Astrocyte of the hippocampus (primary cell): ENCODE results near the gene TBC1D19.
A peak's percentile ranks its signal among the peaks of the same experiment; 100 is the strongest.
"Not testable (repeated sequence)": the region's sequence is repeated elsewhere in the genome, so short reads cannot be mapped to it uniquely, and the experiment has no call there.

Experiments used
- DNase-seq: peaks from one replicate; pipeline ENCODE4 v3.0.0; 2011; ENCODE audit warnings: low read depth, low spot score

The TBC1D19 gene

DNA sequence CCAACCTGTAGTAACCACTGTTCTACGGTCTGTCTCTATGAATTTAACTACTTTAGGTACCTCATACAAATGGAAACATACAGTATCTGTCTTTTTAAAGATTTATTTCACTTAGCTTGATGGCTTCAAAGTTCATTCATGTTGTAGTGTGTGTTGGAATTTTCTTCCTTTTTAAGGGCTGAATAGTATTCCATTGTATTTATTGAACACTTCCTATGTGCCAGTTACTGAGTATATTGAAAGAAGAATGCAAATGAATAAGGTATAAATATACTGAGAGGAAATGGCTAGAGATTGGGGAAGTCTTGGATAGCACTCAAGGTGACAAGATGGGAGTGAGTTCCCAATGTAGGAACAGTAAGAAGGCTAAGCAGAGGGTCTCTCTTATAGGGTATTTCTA lies 17.3 kb downstream of the TBC1D19 start:
- no peak for DNase-seq

DNA sequence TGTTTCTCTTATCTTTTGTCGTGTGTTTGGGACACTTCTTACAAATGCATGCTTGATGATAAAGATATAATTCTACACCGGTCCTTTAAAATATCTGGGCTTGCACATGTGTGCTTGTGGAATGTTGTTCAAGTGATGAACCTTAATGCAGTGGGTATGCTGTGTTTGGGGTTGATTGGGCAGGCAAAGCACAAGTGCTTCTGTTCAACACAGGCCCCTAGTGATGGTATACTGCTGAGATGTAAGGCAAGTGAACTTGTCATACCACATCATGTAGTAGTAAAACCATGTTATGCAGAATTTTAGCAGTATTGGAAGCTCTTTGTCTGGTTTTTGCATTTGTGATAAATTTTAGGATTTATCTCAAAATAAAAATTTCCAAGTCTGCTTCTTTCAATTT lies 23.9 kb downstream of the TBC1D19 start:
- no peak for DNase-seq

DNA sequence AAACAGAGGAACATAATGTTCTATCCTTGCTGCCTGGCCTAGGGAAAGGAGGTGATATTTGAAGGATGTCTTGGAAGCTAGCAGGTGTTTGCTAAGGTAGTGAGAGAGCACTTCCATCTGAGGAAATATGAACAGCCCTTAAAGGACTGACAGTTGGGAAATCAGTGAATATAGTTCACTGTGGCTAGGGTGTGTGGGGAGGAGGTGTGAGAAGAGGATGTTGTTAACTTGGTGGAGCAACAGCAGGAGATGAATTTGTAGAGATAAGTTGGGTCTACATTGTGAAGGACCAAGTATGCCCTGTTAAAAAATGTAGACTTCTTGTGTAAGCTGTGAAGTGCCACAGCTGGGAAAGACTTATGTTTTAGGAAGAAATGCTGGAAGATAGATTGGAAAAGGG lies 25.5 kb downstream of the TBC1D19 start:
- DNase-seq = no peak

DNA sequence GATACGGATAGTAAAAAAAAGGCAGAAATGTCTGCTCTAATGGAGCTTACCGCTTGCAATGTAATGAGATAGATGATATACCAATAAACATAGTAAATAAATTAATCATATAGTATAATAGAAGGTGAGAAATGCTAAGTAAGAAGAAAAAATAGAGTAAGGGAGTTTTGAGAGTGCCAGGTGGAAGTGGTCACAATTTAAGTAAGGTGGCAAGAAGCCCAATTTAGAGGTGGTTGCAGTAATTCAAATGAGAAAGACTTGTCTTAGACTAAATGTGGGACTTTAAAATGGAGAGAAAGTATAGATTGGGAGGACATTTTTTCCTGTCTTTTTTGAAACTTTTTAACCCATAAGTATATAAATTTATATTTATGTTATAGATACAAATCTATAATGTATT lies 26.0 kb downstream of the TBC1D19 start:
- no peak for DNase-seq

DNA sequence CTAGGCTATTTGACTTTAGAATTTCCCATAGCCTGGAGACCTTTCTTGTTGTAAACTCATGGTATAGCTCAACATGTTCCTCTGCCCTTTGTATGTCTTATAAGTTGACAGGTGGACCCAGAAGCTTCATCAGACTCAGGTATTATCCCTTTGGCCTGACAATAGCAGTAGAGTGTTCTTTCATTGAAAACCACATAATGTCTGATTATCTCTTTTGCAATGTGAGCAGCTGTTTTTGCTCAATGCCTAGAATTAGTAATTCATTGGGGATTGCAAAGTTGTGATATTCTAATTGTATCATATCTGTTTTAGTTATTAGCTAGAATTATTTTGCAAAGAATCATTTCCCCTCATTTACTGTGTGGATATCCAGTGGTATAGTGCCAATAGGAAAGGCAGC lies 27.5 kb downstream of the TBC1D19 start:
- DNase-seq = no peak

DNA sequence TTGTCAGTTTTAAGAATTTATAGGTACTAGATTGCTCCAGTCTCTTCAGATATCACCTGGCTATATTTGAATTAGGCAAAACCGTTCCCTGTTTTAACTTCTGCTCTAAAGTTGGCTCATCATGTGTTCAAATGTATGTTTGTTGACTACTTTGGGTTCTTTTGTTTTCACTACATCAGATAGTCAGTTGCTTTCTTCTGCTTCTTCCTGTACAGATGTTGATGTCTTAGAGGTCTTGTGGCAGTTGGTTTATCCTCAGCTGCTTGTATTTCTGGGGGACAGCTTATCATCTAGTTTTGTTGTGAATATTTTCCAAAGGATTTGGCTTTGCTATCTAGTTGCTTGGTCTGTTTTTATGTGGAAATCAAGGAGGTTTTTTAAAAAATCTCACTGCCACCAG lies 28.0 kb downstream of the TBC1D19 start:
- no peak for DNase-seq

DNA sequence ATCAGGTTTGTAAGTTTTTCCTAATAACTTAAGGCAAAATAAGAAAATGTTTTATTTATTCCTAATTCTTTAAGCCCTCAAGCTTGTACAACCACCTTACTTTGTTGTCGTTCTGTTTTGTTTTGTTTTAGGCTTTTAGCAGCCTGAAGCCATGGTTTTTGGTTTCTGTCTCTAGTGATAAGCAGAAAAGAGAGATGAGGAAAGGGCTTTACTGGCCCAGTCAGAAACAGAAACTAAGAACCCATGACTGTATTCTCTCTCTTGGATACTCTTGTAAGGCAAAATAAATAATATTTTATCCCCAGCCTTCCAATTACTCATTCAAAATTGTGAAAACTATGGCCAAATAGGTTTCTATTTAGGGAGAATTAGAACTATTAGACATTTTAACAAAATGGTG lies 29.4 kb downstream of the TBC1D19 start:
- no peak for DNase-seq

DNA sequence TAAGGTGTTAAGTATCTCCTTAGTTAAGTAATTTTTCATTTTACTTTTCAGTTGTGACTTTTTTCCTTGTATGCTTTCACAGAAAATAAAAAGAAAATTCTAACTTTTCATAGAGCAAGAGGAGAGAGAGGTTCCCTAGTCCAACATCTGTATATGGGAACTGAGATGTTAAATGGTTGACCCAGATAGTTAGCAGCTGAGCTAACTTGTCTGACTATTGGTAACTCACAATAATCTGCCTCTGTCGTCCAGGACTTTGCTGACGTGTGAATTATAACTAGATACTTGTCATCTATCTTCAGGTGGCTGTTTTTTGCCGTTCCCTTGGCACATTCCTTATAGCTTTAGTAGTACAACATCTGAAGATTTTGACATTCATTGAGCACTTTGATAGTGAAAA lies 29.9 kb downstream of the TBC1D19 start:
- no peak for DNase-seq

DNA sequence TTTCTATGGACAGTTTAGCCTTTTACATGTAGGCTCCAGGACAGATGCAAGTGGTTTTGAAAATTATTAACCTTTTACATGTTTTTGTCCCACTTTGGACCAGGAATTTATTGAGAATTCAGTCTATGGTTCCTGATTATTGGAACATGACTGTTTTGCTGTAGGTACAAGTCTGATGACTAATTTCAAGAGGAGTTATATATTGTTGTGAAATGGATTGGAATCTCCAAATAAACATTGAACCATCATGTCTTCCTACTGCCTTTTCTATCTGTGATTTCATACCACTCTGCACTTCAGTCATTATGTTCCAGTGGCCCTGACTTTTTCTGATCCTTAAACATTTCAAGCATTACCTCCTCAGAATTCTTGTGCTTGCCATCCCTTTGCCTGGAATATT lies 35.9 kb downstream of the TBC1D19 start:
- DNase-seq = no peak

DNA sequence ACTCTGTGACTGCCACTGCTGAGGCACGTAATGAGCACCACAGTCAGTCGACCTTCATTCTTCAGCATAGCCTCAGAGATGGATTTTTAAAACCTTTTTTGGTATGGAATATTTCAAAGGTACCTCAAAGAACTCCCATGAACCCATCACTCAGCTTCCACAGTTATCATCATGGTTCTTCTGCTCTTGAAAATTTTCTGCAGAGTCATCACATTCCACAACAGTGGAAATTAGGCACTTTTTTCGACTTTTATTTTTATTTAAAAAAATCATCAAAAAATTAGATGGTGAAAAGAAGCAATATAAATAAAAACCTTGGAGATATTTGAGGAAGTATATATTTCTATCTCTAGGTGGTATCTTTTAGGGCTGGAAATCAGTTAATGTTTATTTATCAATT lies 37.5 kb downstream of the TBC1D19 start:
- no peak for DNase-seq

DNA sequence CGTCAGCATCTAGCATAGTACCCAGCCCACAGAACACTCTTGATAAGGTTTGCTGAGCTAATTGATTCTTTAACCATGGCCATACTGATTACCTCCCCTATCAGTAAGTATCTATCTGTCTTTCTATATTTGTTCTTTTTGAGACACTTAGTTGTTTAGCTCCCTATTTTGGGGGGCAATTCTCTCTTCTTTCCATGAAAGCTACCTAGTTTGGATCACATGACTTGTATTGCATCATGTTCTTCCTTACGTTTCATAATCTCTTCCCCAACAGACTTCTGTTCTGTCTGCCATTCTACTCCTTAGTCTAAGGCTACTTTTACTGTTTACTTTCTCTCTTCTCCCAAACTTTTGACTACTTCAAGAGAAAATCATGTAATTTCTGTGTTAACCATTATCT lies 39.0 kb downstream of the TBC1D19 start:
- DNase-seq = no peak

DNA sequence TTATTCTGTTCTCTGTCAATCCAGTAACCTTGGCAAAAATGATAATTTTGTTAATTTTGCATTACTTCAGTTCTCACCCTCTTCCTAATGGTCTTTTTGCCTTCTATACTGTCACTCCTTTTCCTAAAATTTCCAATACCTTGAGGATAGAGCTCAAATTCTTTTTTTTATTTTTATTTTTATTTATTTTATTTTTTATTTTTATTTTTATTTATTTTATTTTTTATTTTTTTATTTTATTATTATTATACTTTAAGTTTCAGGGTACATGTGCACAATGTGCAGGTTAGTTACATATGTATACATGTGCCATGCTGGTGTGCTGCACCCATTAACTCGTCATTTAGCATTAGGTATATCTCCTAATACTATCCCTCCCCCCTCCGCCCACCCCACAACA lies 42.8 kb downstream of the TBC1D19 start:
- not testable (repeated sequence) for DNase-seq

DNA sequence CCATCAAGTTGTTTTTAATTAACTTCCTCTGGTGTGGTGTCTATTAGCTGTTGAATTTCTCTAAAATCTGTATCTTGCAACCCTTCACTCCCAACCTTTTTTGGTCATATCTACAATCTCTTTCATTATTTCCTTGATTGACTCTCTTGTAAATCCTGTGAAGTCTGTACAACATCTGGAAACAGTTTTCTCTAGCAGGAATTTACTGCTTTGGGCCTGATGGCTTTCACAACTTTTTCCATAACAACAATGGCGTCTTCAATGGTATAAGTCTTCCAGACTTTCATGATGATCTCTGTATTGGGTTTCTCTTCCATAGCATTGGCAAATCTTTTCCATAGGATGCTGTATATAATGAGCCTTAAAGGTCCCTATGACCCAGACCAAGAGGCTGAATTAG lies 49.0 kb downstream of the TBC1D19 start:
- no peak for DNase-seq

DNA sequence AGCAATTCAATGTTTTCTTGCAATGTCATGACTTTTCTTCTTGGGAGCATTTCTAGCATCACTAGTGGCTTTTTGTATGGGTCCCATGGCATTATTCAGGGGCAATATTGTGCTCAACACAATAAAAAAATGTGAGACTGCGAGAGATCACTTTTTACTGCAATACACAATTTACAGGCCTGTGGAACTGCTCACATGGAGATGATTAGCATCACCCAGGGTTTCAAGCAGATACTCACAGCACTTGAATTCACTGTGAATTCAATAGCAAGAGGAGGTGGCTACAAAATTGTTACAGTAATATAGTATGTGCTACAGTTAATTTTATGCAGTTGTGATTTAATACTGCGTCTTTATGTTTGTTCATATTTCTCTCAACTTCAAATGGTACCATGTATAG lies 50.4 kb downstream of the TBC1D19 start:
- DNase-seq = no peak

DNA sequence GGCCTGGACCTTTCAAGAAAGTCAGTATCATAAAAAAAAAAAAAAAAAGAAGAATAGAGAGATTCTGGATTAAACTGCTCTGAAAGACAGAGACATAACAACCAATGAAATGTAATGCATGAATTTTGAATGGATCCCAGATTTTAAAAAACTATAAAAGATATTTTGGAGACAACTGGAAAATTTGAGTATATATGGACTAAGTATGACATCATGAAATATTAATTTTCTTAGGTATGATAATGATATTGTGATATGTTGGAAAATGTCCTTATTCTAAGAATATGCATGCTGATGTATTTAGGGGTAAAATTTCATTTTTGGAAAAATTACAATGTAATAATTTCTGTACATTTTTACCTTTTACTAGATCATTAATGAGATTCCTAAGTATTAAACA lies 52.6 kb downstream of the TBC1D19 start:
- no peak for DNase-seq

DNA sequence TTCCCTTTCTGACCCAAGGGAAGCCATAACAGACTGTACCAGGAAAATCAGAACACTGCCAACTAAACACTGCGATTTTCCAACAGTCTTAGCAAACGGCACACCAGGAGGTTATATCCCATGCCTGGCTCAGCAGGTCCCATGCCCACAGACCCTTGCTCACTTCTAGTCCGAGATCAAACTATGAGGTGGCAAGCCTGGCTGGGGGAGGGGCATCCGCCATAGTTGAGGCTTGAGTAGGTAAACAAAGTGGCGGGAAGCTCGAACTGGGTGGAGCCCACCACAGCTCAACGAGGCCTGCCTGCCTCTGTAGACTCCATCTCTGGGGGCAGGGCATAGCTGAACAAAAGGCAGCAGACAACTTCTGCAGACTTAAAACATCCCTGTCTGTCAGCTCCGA lies 56.8 kb downstream of the TBC1D19 start:
- DNase-seq = not testable (repeated sequence)

DNA sequence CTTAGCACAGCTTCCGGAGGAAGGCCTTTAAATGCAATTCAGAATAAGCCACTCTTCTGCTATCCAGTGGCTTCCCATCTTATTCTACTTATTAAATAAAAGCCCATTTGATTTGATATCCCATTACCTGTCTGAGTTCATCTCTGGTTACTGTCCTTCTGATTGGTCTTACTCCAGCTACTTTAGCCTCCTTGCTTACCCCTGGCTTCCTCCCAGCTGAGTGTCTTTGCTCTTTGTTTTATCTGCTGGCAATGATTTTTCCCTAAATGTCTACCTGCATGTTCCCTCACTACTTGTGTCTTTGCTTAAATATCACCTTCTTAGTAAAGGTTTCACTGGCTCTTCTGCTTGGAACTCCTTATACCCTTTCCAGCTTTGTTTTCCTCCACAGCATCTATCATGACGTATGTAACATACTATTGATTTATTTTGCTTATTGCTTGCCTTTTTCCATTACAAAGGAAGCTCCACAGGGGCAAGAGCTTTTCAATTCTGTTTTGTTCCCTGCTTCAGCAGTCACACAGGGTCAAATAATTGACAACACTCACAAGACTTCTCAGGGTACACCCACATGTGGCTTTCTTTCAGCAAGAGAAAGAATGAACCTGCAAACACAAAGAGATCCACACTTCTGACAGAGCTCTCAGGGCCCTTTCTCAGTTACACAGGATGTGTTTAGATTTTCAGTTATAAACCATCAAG lies 63.8 kb downstream of the TBC1D19 start:
- no peak for DNase-seq

DNA sequence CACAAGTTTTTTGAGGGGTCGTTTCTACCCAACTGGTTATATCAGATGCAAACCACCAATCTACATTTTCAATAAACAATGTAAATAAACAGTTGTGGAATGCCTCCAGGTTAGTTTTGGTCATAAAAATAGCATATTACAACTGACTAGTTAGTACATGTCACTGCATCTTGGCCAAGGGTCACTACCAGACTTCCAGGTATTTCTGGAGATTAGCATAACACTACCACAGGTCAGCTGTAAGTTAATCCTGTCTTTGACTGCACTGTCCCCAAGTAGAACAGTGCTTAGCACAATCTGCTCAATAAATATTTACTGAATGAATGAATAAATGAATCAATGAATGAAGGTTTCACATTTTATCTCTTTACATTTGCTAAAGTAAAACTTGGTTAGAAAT lies 64.4 kb downstream of the TBC1D19 start:
- peak; percentile 4 for DNase-seq

DNA sequence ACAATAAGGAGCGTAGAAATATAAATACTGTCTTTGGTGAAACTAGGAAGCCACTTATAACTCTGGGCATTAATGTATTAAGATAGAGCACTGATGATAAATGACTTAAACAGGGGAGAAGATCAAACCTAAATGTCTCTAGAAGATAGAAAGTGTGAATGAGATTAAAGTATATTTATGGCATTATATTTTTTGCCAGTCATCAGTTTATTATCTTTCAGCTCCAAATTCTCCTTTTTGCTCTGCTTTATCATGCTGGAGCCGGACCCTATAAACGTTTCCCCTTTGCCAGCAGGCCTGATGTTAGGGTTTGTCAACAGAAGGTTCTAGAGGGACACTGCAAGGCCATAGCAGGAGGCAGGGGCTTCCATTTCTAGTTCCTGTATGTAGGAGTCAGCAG lies 76.4 kb downstream of the TBC1D19 start:
- no peak for DNase-seq

DNA sequence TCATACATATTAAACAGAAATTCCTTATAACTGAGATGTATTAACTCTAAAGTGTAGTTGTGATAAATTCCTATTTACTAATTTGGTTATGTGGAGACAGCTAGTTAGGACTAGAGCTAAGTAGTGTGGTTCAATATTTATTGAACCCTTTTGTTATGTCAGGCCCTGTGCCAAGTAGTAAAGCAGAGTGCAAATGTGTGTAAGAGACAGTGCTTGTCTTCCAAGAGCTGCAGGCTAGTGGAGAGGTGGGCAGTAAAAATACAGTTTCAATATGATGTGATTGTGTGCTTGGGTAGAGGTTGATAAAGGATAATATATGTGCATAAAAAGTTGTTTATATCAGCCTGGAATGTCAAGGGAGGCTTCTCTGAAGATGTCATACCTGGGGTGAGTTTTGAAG lies 80.0 kb downstream of the TBC1D19 start:
- DNase-seq = no peak

DNA sequence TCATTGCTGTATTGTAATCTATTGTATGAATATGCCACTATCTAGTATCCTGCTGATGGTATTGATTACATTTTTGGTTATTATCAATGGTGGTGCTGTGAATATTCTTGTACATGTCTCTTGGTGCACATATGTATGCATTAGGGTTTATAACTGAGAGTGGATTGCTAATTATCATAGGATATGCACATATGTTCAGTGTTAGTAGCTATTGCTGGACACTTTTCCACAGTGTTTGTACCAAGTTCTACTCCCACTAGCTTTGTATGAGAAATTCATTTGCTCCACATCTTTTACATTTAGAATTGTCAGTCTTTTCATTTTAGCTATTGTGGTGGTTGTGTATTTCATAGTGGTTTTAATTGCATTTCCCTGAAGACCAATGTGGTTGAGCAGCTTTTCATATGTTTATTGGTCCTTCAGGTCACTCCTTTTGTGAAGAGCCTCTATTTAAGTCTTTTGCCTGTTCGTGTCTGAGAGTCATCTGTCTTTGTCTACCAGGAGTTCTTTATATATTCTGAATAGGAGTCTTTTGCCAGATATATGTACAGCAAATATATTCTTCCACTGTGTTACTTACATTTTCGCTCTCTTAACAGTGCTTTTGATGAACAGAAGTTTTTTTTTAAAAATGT lies 87.1 kb downstream of the TBC1D19 start:
- no peak for DNase-seq

DNA sequence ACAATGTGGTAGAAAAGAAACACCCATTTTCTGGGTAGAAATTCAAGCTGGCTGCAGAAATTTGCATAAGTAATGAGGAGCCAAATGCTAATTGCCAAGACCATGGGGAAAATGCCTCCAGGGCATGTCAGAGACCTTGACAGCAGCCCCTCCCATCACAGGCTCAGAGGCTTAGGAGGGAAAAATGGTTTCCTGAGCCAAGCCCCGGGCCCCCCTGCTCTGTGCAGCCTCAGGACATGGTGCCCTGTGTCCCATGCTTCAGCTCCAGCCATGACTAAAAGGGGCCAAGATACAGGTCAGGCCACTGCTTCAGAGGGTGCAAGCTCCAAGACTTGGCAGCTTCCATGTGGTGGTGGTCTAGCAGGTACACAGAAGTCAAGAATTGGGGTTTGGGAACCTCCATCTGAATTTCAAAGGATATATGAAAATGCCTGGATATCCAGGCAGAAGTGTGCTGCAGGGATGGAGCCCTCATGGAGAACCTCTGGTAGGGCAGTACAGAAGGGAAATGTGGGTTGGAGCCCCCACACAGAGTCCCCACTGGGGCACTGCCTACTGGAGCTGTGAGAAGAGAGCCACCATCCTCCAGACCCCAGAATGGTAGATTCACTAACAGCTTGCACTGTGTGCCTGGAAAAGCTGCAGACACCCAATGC lies 95.3 kb downstream of the TBC1D19 start:
- not testable (repeated sequence) for DNase-seq

DNA sequence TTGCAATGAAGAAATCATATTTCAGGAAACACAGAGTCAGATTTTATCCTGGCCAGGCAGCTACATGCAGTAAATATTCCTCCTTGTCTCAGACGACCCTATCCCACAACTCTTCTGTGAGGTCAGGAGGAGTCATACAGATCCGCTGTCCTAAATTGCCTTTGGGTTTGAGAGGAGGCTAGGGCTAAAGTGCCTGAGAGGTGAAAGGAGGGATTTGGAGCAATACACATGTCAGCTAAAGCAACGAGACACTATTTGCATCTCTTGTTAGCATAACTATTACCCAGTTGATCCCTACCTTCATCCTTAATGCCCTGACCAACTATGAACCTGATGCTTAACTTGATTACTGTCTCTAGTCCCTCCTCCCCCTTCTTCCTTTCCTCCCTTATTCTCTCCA lies 98.6 kb downstream of the TBC1D19 start:
- DNase-seq = no peak
